CD4-positive, alpha-beta T cell (primary cell): ENCODE data around the gene ADAMTS3. TPM values are rescaled to one million over a fixed set of nuclear protein-coding genes. Genes with fewer than 3 reads are reported as not detected.

ENCODE experiments used
- ATAC-seq: fragments of 200-7000 bp; cut with Tn5 transposase; one replicate; pipeline ENCODE4 v1.10.0; 2022; ENCODE audit warnings: mild to moderate bottlenecking; ENCODE audit not compliant: poor library complexity
- CTCF ChIA-PET: fragments of 350-600 bp; sonication (Branson Sonifier 250); formaldehyde crosslinking; loops from one replicate; lab custom pipeline; 2021; ENCODE audit warnings: antibody characterized with exemption, inconsistent platforms; lab: Charles Lee
- POLR2A ChIA-PET: fragments of 350-600 bp; sonication (Branson Sonifier 250); formaldehyde crosslinking; loops from one replicate; lab custom pipeline; 2021; ENCODE audit warnings: antibody characterized with exemption, inconsistent platforms; lab: Charles Lee
- DNase-seq, 14 experiments: peaks; one replicate each; pipeline ENCODE4 v3.0.0-alpha.2; 2013 to 2020; ENCODE audit warnings: mixed read lengths in 2 of 14
- H3K27ac ChIP-seq, 2 donors: one replicate each; pipeline versions ENCODE4 v1.5.1 to v1.7.0; 2013; ENCODE audit warnings: low read length in 2 of 2, low read depth in 1 of 2, mild to moderate bottlenecking in 1 of 2
- H3K27me3 ChIP-seq, 2 experiments: 1 replicate in 1 of 2; 2 replicates in 1 of 2; pipeline versions ENCODE4 v1.6.1 to v1.7.0; 2013; ENCODE audit warnings: low read length in 2 of 2, control low read depth in 1 of 2, mild to moderate bottlenecking in 1 of 2, moderate library complexity in 1 of 2; ENCODE audit not compliant: insufficient read depth in 2 of 2, control insufficient read depth in 1 of 2
- H3K36me3 ChIP-seq: one replicate; pipeline ENCODE4 v1.6.1; 2013; ENCODE audit warnings: low read length, control low read depth; ENCODE audit not compliant: insufficient read depth
- H3K4me1 ChIP-seq: one replicate; pipeline ENCODE4 v1.6.1; 2013; ENCODE audit warnings: low read length, control low read depth; ENCODE audit not compliant: insufficient read depth
- H3K4me3 ChIP-seq: one replicate; pipeline ENCODE4 v1.5.1; 2013; ENCODE audit warnings: mild to moderate bottlenecking, low read length, moderate library complexity
- H3K9me3 ChIP-seq, 2 experiments: 1 replicate in 1 of 2; 2 replicates in 1 of 2; pipeline versions ENCODE4 v1.6.1 to v1.7.0; 2013; ENCODE audit warnings: low read length in 2 of 2, mild to moderate bottlenecking in 2 of 2, control low read depth in 1 of 2, moderate library complexity in 1 of 2; ENCODE audit not compliant: control insufficient read depth in 1 of 2, insufficient read depth in 1 of 2
- H3K27ac Mint-ChIP-seq: one replicate; pipeline ENCODE4 v1.8.0; 2020; ENCODE audit warnings: mixed read lengths
- H3K27me3 Mint-ChIP-seq: one replicate; pipeline ENCODE4 v1.8.0; 2021; ENCODE audit warnings: mixed read lengths
- H3K36me3 Mint-ChIP-seq: one replicate; pipeline ENCODE4 v1.8.0; 2021; ENCODE audit warnings: low read depth, mixed read lengths
- H3K4me1 Mint-ChIP-seq: one replicate; pipeline ENCODE4 v1.8.0; 2021; ENCODE audit warnings: low read depth, mixed read lengths
- H3K4me3 Mint-ChIP-seq: one replicate; pipeline ENCODE4 v1.8.0; 2020; ENCODE audit warnings: mild to moderate bottlenecking, mixed read lengths
- H3K9me3 Mint-ChIP-seq: one replicate; pipeline ENCODE4 v1.8.0; 2020; ENCODE audit warnings: mixed read lengths
- CTCF ChIP-seq: fragments of 200-600 bp; IDR thresholded peaks from one replicate; pipeline ENCODE4 v1.8.0; 2022; ENCODE audit warnings: antibody characterized with exemption, mild to moderate bottlenecking
- intact Hi-C, 2 experiments: fragments of 100-400 bp; cut with DNase I in 1 of 2; cut with micrococcal nuclease in 1 of 2; formaldehyde crosslinking; loops; one replicate each; pipeline versions ENCODE4 v1.15.1 to v1.9.0; 2023 to 2025; cut with DNase I, micrococcal nuclease
- total RNA-seq, 174 experiments: library from RNA in 2 of 174; stranded (reverse) in 2 of 174; gene quantifications; one replicate each; pipeline ENCODE4 v1.2.3 and lab custom pipeline; 2021 to 2026

ADAMTS3 gene
- total RNA-seq, 2 experiments from 2014 or later = not detected

GRCh38 chr4:72494156-72494555, 74.9 kb downstream of the ADAMTS3 start:
- ChIA-PET CTCF (no interaction called here), POLR2A (no interaction called here)
- DNase-seq = no peak
- H3K4me1 Mint-ChIP-seq = no peaks in the 10 kb centered on the region
- Histone ChIP-seq H3K36me3 (no peaks in the 10 kb centered on the region), H3K27ac (no peak overlapping the region), H3K4me1 (no peaks in the 10 kb centered on the region), H3K4me3 (no peak overlapping the region), H3K27me3 (no peaks in the 10 kb centered on the region), H3K9me3 (peaks cover 0 to 4% of the 10 kb centered on the region in 2 experiments)
- ATAC-seq = no peak
- H3K4me3 Mint-ChIP-seq = no peak overlapping the region
- no peak for TF ChIP-seq CTCF
- no peaks in the 10 kb centered on the region for H3K36me3 Mint-ChIP-seq
- no peaks in the 10 kb centered on the region for H3K27me3 Mint-ChIP-seq
- H3K9me3 Mint-ChIP-seq = peaks cover 12% of the 10 kb centered on the region
- intact Hi-C loops = no loop called here
- no peak overlapping the region for H3K27ac Mint-ChIP-seq

- no peak for TF ChIP-seq CTCF
- no peaks in the 10 kb centered on the region for H3K36me3 ChIP-seq
- Mint-ChIP-seq H3K36me3 (no peaks in the 10 kb centered on the region), H3K9me3 (peaks cover 8% of the 10 kb centered on the region), H3K27me3 (no peaks in the 10 kb centered on the region), H3K4me1 (no peaks in the 10 kb centered on the region), H3K4me3 (no peak overlapping the region), H3K27ac (no peak overlapping the region)
- no peak for ATAC-seq
- H3K27me3 ChIP-seq = no peaks in the 10 kb centered on the region
- POLR2A ChIA-PET = no interaction called here
- H3K4me3 ChIP-seq = no peak overlapping the region
- H3K9me3 ChIP-seq = no peaks in the 10 kb centered on the region
- CTCF ChIA-PET = no interaction called here
- intact Hi-C loops = no loop called here
- H3K27ac ChIP-seq = no peak overlapping the region
- no peak for DNase-seq
- H3K4me1 ChIP-seq = no peaks in the 10 kb centered on the region
Measured at GRCh38 chr4:72489267-72489666, 79.8 kb downstream of the ADAMTS3 start.

- ATAC-seq (no peak), DNase-seq (no peak)
- H3K9me3 ChIP-seq = peaks cover 0 to 4% of the 10 kb centered on the region in 2 experiments
- Mint-ChIP-seq H3K27ac (no peak overlapping the region), H3K27me3 (no peaks in the 10 kb centered on the region), H3K9me3 (peaks cover 7% of the 10 kb centered on the region), H3K4me3 (no peak overlapping the region), H3K36me3 (no peaks in the 10 kb centered on the region), H3K4me1 (no peaks in the 10 kb centered on the region)
- TF ChIP-seq CTCF = no peak
- H3K36me3 ChIP-seq = no peaks in the 10 kb centered on the region
- no peaks in the 10 kb centered on the region for H3K27me3 ChIP-seq
- H3K4me3 ChIP-seq = no peak overlapping the region
- ChIA-PET POLR2A (no interaction called here), CTCF (no interaction called here)
- H3K4me1 ChIP-seq = no peaks in the 10 kb centered on the region
- H3K27ac ChIP-seq = no peak overlapping the region
- intact Hi-C loops = no loop called here
Measured at GRCh38 chr4:72486991-72487390, 82.0 kb downstream of the ADAMTS3 start.
